Skin of body (tissue), 2 donors: ENCODE data around the gene SPATA13. TPM values are rescaled to one million over a fixed set of nuclear protein-coding genes. Genes with fewer than 3 reads are reported as not detected.

Source experiments
- DNase-seq: peaks from one replicate; lab custom pipeline; 2025; lab: John Stamatoyannopoulos, UW
- total RNA-seq: library from RNA; depleted of rRNA; stranded (reverse); fragments of >200 nt; gene quantifications from one replicate; pipeline ENCODE4 v1.2.3, GENCODE V29; 2014

The SPATA13 gene
- total RNA-seq, 1 donor from 2014 or later, result 7.1 TPM

GRCh38 chr13:24221007-24221406 is 60.5 kb downstream of the SPATA13 start:
- no peak for DNase-seq

GRCh38 chr13:24222756-24223155 is 62.2 kb downstream of the SPATA13 start:
- DNase-seq, result no peak

GRCh38 chr13:24223341-24224231 is 63.1 kb downstream of the SPATA13 start:
- DNase-seq, result no peak

- DNase-seq, result no peak
Observed at GRCh38 chr13:24224232-24224680, 63.7 kb downstream of the SPATA13 start.

- DNase-seq, result no peak
Observed at GRCh38 chr13:24225062-24225461, 64.5 kb downstream of the SPATA13 start.

GRCh38 chr13:24225930-24226329 is 65.4 kb downstream of the SPATA13 start:
- DNase-seq, result no peak

GRCh38 chr13:24226762-24227161 is 66.2 kb downstream of the SPATA13 start:
- no peak for DNase-seq

GRCh38 chr13:24228852-24229458 is 68.4 kb downstream of the SPATA13 start:
- peak; percentile 40 for DNase-seq

GRCh38 chr13:24230428-24231072 is 70.0 kb downstream of the SPATA13 start:
- no peak for DNase-seq

GRCh38 chr13:24231377-24231776 is 70.9 kb downstream of the SPATA13 start:
- DNase-seq, result no peak

GRCh38 chr13:24232037-24232436 is 71.5 kb downstream of the SPATA13 start:
- DNase-seq, result no peak

- no peak for DNase-seq
Observed at GRCh38 chr13:24232474-24232873, 72.0 kb downstream of the SPATA13 start.

GRCh38 chr13:24233351-24233901 is 72.9 kb downstream of the SPATA13 start:
- DNase-seq, result peak; percentile 68

GRCh38 chr13:24234200-24234915 is 73.8 kb downstream of the SPATA13 start:
- no peak for DNase-seq

GRCh38 chr13:24237356-24237755 is 76.8 kb downstream of the SPATA13 start:
- DNase-seq, result no peak

- DNase-seq, result no peak
Observed at GRCh38 chr13:24241336-24241735, 80.8 kb downstream of the SPATA13 start.

- DNase-seq, result no peak
Observed at GRCh38 chr13:24242100-24242499, 81.6 kb downstream of the SPATA13 start.

- DNase-seq, result no peak
Observed at GRCh38 chr13:24243302-24243701, 82.8 kb downstream of the SPATA13 start.

- no peak for DNase-seq
Observed at GRCh38 chr13:24244802-24245201, 84.3 kb downstream of the SPATA13 start.

GRCh38 chr13:24247016-24247415 is 86.5 kb downstream of the SPATA13 start:
- no peak for DNase-seq

- no peak for DNase-seq
Observed at GRCh38 chr13:24249624-24250023, 89.1 kb downstream of the SPATA13 start.
